HEK293T (cell line): ENCODE measurements around the gene APRT.

Source experiments
- CTCF ChIA-PET: fragments of 350-600 bp; formaldehyde crosslinking; extraction: SDS; loops from one replicate; lab custom pipeline; 2021; ENCODE audit warnings: antibody characterized with exemption, inconsistent platforms; lab: Yijun Ruan, JAX
- POLR2A ChIA-PET: fragments of 350-600 bp; formaldehyde crosslinking; extraction: SDS; loops from one replicate; lab custom pipeline; 2020; ENCODE audit warnings: antibody characterized with exemption, inconsistent platforms; lab: Yijun Ruan, JAX
- DNase-seq: peaks from one replicate; pipeline ENCODE4 v3.0.0; 2012; ENCODE audit warnings: mixed read lengths; ENCODE audit errors: extremely low spot score
- ARNT ChIP-seq: fragments of 450-650 bp; IDR thresholded peaks from 2 replicates; pipeline ENCODE4 v1.6.1; 2017; ENCODE audit warnings: mild to moderate bottlenecking
- BHLHE40 ChIP-seq: fragments of 450-650 bp; IDR thresholded peaks from 2 replicates; pipeline ENCODE4 v1.6.1; 2016; ENCODE audit warnings: mild to moderate bottlenecking, moderate library complexity, borderline replicate concordance
- CTBP1 ChIP-seq: fragments of 450-650 bp; IDR thresholded peaks from 2 replicates; pipeline ENCODE4 v1.6.1; 2016; ENCODE audit warnings: borderline replicate concordance
- ELF4 ChIP-seq: fragments of 450-650 bp; IDR thresholded peaks from 2 replicates; pipeline ENCODE4 v1.6.1; 2017; ENCODE audit warnings: antibody characterized with exemption
- FOXA1 ChIP-seq: fragments of 450-650 bp; IDR thresholded peaks from 2 replicates; pipeline ENCODE4 v1.6.1; 2016; ENCODE audit warnings: mild to moderate bottlenecking
- FOXK2 ChIP-seq: fragments of 450-650 bp; IDR thresholded peaks from 2 replicates; pipeline ENCODE4 v1.6.1; 2016; ENCODE audit warnings: mild to moderate bottlenecking
- FOXM1 ChIP-seq: fragments of 450-650 bp; IDR thresholded peaks from 2 replicates; pipeline ENCODE4 v1.6.1; 2017; ENCODE audit warnings: mild to moderate bottlenecking, borderline replicate concordance
- HDGF ChIP-seq: fragments of 450-650 bp; IDR thresholded peaks from 2 replicates; pipeline ENCODE4 v1.6.1; 2017; ENCODE audit warnings: antibody characterized with exemption, borderline replicate concordance
- L3MBTL2 ChIP-seq: fragments of 450-650 bp; conservative IDR thresholded peaks from 2 replicates; pipeline ENCODE4 v1.6.1; 2016; ENCODE audit warnings: mild to moderate bottlenecking
- LEF1 ChIP-seq: fragments of 450-650 bp; IDR thresholded peaks from 2 replicates; pipeline ENCODE4 v1.6.1; 2017; ENCODE audit warnings: mild to moderate bottlenecking, borderline replicate concordance
- NFRKB ChIP-seq: fragments of 450-650 bp; IDR thresholded peaks from 2 replicates; pipeline ENCODE4 v1.6.1; 2016; ENCODE audit warnings: mild to moderate bottlenecking, moderate library complexity
- SP1 ChIP-seq: fragments of 450-650 bp; IDR thresholded peaks from 2 replicates; pipeline ENCODE4 v1.6.1; 2017
- SUZ12 ChIP-seq: fragments of 450-650 bp; IDR thresholded peaks from 2 replicates; pipeline ENCODE4 v1.6.1; 2016; ENCODE audit warnings: mild to moderate bottlenecking
- TARDBP ChIP-seq: fragments of 450-650 bp; IDR thresholded peaks from 2 replicates; pipeline ENCODE4 v1.6.1; 2016
- ZNF384 ChIP-seq: fragments of 450-650 bp; IDR thresholded peaks from 2 replicates; pipeline ENCODE4 v1.6.1; 2016
- TF ChIP-seq, protein P1 (sequence below): fragments of 450-650 bp; IDR thresholded peaks from 2 replicates; pipeline ENCODE4 v1.6.1; 2016

Gene APRT

DNA sequence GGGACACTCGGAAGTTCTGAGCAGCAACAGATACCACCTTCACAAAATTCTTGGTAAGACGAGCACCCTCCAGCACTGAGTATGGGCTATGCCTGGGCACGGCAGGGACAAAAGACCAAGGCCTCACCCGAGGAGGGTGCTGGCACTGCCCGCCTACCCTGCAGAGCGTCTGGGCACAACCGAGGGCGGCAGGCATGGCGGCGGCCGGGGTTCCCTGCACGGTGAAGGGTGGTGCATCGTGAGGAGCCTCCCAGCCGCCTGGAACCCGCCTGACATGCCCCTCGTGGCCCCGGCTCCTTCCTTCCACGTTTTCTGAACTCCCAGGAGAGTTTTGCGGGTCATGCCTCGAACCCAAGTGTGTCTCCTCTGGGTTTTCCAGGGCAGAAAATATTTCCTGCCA, 26.1 kb upstream of the APRT start:
- CTCF ChIA-PET: no interaction called here
- POLR2A ChIA-PET: no interaction called here
- no peak for DNase-seq
- no peak for TF ChIP-seq ZNF384
- TF ChIP-seq FOXA1: no peak
- TF ChIP-seq, protein P1, sequence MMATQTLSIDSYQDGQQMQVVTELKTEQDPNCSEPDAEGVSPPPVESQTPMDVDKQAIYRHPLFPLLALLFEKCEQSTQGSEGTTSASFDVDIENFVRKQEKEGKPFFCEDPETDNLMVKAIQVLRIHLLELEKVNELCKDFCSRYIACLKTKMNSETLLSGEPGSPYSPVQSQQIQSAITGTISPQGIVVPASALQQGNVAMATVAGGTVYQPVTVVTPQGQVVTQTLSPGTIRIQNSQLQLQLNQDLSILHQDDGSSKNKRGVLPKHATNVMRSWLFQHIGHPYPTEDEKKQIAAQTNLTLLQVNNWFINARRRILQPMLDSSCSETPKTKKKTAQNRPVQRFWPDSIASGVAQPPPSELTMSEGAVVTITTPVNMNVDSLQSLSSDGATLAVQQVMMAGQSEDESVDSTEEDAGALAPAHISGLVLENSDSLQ: no peak

DNA sequence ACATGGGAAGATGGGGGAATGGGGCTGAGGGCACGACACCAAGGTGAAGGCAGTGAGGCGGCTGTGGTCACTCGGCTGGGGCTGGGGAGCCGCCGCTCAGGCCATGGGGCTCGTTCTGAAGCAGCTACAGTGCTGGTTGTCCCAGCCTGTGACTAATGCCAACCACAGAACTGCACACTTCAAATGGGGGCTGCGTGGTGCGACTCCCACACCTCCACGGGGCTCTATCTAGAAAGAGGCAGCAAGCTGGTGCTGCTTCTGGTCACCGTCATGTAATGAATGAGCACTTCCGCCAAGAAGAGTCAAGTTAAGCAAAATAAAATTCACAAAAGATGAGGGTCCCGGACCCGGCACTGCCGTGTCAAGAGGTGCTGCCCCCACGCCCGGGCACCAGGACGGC, 25.1 kb upstream of the APRT start:
- POLR2A ChIA-PET: no interaction called here
- TF ChIP-seq FOXM1 (no peak), ELF4 (no peak), LEF1 (no peak), TARDBP (no peak), ARNT (no peak), L3MBTL2 (no peak), SP1 (no peak), CTBP1 (no peak), SUZ12 (no peak), NFRKB (no peak), FOXK2 (no peak), FOXA1 (no peak), ZNF384 (no peak), HDGF (no peak), BHLHE40 (no peak)
- TF ChIP-seq, protein P1: no peak
- CTCF ChIA-PET: no interaction called here
- no peak for DNase-seq

DNA sequence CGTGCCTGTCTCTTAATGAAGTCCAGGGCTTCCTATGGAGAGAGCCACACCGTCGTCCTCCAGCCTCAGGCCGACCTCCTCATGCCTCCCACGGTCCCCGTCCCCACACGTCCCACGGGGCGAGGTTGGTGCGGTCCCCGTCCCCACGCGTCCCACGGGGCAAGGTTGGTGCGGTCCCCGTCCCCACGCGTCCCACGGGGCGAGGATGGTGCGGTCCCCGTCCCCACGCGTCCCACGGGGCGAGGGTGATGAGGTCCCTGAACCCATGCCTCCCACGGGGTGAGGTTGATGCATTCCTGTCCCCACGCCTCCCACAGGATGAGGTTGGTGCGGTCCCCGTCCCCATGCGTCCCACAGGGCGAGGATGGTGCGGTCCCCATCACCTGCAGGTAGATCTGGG, 24.1 kb upstream of the APRT start:
- no peak for DNase-seq
- ChIA-PET POLR2A (no interaction called here), CTCF (no interaction called here)
- TF ChIP-seq TARDBP (no peak), NFRKB (no peak), ZNF384 (no peak), FOXM1 (no peak), SP1 (no peak), ELF4 (no peak), FOXK2 (no peak), FOXA1 (no peak), CTBP1 (no peak)

DNA sequence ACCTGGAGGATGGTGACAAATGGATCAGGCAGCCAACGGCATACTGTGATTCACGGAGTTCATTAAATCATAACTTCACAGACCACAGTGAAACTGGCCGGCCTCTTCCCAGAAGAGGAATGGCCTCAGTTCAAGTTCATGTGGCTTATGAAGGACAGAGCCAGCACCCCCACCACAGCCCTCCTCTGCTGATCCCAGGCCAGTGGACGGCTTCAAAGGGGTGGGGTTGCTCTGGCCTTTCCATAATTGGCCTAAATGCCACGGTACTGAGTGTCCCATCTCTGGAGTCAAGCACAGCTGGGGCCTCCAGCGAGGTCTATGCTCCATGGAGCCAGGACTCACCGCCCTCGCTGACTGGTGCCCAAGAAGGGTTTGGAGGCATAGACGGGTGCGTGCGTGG, 23.7 kb upstream of the APRT start:
- CTCF ChIA-PET: no interaction called here
- TF ChIP-seq CTBP1 (no peak), HDGF (no peak), TARDBP (no peak), SP1 (no peak), ZNF384 (no peak), SUZ12 (no peak)
- TF ChIP-seq, protein P1: no peak
- no peak for DNase-seq
- POLR2A ChIA-PET: no interaction called here

DNA sequence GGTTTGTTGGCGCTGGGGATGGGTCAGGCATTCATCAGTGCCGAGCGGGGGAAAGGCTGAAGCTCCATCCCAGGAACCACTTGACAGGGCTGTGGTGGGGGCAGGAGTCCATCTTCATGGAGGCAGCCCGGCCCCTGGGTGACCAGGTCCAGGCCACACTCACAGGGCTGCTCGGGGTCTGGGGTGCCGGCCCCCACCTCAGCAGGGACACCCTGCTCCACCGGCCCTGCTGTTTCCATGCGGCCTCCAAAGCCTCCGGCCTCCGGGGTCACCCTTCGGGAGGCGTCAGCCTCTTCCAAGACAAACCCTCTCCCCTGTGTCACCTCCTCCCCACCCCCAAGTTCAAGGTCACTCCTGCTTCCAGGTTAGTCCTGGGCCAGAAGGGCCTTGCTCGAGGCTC, 22.9 kb upstream of the APRT start:
- DNase-seq: no peak
- ChIA-PET POLR2A (no interaction called here), CTCF (no interaction called here)
- TF ChIP-seq HDGF (no peak), FOXM1 (no peak), ZNF384 (no peak), ELF4 (no peak)

DNA sequence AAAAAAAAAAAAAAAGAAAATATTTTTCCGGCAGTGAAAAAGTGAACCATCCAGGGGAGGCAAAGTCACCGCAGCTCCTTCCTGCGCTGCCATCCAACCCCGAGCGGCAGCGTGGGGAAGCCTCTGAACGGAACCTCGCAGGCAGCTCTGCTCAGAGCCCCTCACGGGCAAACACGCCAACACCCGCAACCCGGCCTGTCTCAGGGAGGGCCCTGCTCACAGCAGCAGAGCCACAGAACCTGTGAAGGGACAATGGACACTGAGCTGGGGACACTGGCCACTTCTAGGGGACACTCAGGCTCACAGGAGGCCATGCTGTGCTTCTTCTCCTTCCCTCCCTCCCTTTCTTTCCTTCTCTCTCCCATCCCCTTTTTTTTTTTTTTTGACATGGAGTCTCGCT, 21.4 kb upstream of the APRT start:
- TF ChIP-seq SP1 (no peak), HDGF (no peak), NFRKB (no peak), FOXA1 (no peak), SUZ12 (no peak), ELF4 (no peak), BHLHE40 (no peak), ARNT (no peak), LEF1 (no peak), TARDBP (no peak), FOXK2 (no peak), FOXM1 (no peak)
- TF ChIP-seq, protein P1: no peak
- no peak for DNase-seq
- CTCF ChIA-PET: no interaction called here
- POLR2A ChIA-PET: interaction anchor here (1.0 kb wide), 1 partner anchor 22 kb away, joined by 3 read pairs; no protein-coding TSS in a partner anchor

DNA sequence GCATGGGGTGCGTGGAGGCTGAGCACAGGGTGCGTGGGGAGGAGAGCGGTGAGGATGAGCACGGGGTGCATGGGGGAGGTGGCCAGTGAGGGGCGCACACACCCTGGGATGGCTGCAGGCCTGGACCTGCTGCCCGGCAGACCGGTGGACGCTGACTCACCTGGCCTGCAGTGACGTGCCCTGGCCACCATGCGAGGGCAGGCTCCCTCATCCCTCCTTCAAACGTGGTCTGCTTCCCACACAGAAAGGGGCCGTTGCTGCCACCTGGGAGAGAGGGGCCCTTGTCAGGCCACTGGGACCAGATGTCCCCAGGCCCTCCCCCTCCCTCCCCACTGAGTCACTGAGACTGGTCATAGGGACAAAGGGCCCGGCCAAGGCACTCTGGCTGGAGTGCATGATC, 20.1 kb upstream of the APRT start:
- no peak for TF ChIP-seq ARNT
- no peak for TF ChIP-seq SP1
- ChIA-PET POLR2A (no interaction called here), CTCF (no interaction called here)
- no peak for DNase-seq
